Hippocampal formation (tissue), 2 donors: ENCODE results near the gene PRICKLE2.
"Not testable (repeated sequence)": the region's sequence is repeated elsewhere in the genome, so short reads cannot be mapped to it uniquely, and the experiment has no call there.

ENCODE experiments used
- DNase-seq, 2 donors: peaks; one replicate each; lab custom pipeline; 2025; lab: John Stamatoyannopoulos, UW

Gene PRICKLE2

DNA sequence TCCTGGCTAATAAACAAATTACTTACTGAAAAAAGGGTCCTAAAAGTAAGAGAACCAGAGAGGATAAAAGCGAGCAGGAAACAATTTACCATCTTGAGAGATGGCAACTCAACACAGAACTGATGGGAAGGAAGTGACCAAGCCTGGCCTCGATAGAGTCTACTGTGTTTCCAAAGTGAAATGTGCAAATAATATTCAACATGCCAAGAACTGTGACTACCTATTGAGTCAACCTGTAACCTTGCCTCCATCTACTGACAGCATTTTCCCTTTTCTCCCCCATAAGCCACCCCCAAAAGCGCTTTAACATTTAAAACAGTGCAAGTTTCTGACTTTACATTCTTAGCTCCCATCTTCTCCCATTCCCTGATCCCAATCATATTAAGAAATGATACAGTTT lies 126.6 kb downstream of the PRICKLE2 start:
- DNase-seq, result no peak

- no peak for DNase-seq
Measured at GRCh38 chr3:64097920-64098319, 127.3 kb downstream of the PRICKLE2 start.

- no peak for DNase-seq
Measured at GRCh38 chr3:64095802-64096201, 129.5 kb downstream of the PRICKLE2 start.

- no peak for DNase-seq
Measured at GRCh38 chr3:64094713-64095079, 130.6 kb downstream of the PRICKLE2 start.

DNA sequence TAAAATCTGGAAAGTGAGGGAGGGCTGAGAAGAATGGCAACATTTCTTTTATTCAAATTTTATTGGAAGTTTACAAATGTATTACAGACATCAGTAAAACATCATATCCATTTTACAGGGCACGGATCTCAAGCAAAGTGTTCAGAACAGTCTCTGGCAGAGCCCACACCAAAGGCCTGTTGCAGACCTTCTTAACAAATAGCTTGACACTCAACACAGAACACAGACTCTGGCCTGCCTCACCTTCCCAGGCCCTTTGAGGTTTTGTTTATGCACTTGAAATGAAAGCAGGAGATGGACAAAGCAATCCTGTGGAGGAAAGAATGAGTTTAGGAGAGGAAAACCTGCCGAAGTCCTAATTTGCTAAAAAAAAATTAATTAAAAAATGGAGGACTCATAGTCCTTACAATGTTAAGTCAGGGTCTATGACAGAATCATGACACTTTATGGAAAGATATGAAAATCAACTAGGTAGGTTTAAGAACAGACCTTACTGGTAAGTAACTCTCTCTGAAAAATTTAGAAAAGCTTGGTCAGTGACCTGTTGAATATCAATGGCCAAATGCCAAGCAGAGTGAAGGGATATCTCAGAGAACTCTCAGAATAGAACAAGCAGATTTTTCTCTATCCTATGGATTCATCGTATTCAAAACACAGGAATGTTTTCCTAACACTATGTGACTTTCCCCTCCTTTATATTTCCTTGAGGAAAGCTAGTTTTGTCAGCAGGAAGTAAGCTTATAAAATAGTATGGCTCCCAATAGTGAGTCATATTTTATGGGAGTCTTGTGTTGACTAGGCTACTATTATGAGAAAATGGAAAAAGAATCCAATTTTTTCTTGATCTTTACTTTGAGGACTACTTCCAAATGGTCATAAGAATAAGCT lies 131.2 kb downstream of the PRICKLE2 start:
- DNase-seq, result no peak

- DNase-seq, result no peak
Measured at GRCh38 chr3:64093211-64093610, 132.1 kb downstream of the PRICKLE2 start.

DNA sequence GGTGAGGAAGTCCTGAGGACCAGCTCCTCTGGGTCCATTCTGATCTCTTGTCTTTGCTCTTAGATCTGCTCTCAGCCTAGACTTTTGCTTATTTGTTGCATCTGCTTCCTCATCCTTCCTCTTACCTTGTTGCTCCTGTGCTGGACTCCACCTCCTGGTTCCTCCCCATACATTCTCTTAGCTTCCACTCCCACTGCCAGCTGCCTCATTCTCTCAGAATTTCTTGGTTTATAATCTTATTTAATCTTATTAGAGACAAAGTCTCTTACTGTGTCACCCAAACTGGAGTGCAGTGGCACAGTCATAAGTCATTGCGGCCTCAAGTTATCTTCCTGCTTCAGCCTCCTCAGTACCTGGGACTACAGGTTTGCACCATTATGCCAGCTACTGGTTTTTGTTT lies 133.8 kb downstream of the PRICKLE2 start:
- no peak for DNase-seq

DNA sequence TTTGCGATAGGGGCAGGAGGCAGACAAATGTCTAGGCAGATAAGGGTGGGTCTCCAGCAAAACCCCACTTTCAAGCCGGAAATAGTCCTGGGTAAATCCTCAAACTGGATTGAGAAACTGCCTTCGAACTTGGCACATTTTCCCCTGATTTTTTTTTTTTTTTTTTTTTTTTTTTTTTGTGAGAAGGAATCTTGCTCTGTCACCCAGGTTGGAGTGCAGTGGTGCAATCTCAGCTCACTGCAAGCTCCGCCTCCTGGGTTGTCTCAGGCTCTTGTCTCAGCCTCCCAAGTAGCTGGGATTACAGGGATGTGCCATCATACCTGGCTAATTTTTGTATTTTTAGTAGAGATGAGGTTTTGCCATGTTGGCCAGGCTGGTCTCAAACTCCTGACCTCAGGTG lies 135.9 kb downstream of the PRICKLE2 start:
- not testable (repeated sequence) for DNase-seq

GRCh38 chr3:64088408-64089205 lies 136.7 kb downstream of the PRICKLE2 start:
- DNase-seq, result no peak

DNA sequence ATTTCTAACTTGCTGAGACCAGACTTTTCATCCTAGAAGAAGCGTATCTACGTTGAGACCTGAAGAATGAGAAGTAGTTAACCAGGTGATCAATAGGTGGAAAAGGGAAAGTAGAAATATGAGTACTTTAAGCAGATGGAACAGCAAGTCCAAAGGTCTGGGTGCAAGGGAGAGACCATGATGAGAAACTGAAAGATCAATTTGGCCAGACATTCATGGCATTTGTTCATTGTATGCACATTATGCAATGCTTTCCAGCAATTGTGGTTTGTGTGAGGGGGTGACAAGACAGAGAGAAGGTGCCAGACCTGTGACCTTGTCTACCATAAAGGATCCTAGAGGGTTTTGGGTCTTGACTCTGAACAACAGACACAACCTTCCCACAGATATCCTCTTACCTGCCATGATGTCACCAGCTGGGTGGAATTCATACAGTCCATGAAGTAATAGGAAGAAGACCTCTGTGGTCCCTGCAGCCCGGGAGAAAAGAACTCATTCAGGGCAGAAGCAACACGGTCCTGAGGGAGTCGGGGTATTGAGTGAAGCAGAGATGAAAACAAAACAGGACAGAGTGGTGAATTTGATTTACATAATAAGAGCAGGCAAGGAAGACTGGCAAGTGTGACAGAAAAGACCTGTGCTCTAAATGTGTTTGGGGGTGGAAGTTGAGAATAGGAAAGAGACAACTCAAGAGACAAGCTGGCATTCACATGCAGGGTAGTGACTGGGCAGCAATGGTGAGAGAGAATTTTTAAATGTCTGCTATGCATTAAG lies 138.6 kb downstream of the PRICKLE2 start:
- no peak for DNase-seq

GRCh38 chr3:64084640-64085039 lies 140.6 kb downstream of the PRICKLE2 start:
- no peak for DNase-seq

- DNase-seq, result no peak
Measured at GRCh38 chr3:64083575-64083974, 141.7 kb downstream of the PRICKLE2 start.

DNA sequence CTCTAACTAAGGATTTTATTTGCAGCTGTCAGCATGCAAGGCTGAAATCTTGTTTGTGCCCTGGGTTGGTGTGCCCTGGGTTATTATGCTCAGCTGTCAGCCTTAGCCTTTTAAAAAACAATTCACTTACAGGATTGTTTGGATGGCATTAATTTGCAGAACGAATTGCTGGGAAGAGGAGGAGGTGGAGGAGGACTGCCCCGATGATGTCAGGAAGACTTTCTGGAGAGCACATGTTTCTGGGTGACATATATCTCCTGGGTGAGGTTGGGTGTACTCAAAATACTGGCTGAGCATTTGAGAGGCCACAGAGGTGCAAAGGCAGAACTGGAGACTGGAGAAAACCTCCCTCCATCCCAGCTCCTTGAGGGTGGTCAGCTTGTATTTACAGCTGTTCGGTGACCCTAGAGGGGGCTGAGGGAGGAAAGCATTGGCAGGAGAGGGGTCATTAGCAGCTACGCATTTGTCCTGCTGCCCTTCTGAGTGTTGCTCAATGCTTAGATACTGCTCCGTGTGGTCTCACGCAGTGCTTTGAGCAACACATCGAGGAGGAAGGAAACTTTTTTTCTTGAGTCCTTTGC lies 142.2 kb downstream of the PRICKLE2 start:
- DNase-seq, result no peak

- DNase-seq, result no peak
Measured at GRCh38 chr3:64082411-64082810, 142.9 kb downstream of the PRICKLE2 start.

- DNase-seq, result no peak
Measured at GRCh38 chr3:64081235-64081630, 144.0 kb downstream of the PRICKLE2 start.

DNA sequence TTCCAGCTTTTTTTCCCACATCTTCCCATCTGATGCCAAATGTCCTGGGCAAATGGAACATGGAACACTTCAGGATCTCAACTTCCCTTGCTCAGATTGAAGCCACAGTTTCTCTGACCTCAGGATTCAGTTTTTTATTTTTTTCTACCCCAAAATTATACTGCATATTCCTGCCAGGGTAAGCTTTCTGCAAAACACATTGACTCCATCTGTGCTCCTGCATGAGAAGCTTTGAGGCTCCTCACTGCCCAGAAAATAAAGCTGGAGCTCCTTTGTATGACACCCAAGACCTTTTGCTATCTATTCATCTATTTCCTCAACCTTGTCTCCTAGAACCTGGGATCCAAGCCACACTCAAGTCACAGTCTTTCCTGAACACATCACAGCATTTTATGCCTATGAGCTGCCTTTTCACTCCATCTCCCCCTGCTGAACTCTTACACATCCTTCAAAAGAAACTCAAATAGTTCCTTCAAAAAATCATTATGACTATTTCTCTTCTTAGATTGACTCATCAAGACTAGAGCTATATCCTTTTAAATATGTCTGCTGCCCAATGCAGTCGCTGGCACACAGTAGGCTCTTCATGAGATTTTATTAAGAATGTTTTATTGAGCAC lies 144.5 kb downstream of the PRICKLE2 start:
- DNase-seq, result no peak

DNA sequence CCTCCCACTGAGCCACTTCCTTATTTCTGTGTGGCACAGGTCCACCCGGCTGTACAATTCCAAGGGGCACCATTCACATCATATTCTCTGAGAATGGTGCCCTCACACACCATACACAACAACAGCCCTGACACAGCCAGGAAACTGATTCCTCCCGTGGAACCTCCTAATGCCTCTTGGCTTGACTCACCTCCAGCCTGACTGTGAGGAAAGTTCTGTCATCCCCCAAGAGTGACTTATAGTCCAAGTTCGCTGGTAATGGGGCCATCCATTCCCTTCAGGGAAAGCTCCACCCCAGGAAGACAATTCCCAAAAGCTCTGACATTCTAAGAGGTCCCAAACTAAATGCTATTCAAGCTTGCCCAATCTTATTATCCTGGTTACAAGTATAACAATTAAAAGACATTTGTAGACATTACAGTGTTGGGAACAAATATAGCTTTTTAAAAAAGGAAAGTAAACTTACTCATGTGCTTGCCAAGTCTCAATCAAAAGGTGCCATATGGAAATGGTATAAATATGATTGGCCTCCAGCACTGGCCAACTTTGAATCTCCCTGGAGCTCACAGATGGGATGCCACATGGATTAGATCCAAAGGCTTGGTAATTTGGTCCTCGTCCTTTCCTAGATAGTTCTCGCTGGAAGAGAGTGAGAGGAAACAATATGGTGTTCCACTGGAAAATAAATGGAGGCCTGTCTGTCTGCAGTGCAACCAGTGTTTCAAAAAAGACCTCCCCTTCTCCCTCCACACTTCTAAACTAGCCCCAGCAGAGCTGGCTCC lies 145.7 kb downstream of the PRICKLE2 start:
- no peak for DNase-seq

DNA sequence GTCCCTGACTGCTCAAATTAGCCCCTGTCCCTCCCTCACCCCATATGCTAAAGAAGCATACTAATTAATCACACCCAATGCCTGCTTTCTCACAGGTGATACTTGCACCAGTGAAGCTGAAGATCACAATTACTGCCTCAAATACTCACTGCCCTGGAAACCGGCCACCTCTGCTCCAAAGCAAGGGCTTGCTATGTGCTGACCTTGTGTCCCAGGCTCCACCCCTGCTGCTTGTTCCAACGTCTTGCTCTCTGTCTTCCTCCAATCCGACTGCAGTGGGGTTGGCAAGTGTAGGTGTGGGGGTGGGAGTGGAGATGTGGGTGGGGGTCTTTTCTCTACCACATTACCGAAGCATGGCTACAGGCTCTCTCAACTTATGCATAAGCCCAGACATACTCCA lies 146.3 kb downstream of the PRICKLE2 start:
- no peak for DNase-seq

- no peak for DNase-seq
Measured at GRCh38 chr3:64074895-64075679, 150.2 kb downstream of the PRICKLE2 start.

- DNase-seq, result no peak
Measured at GRCh38 chr3:64074060-64074459, 151.2 kb downstream of the PRICKLE2 start.
